ENCODE measurements around the gene JMJD4. TPM values are rescaled to one million over a fixed set of nuclear protein-coding genes. Genes with fewer than 3 reads are reported as not detected.

Gene JMJD4
- polyA plus RNA-seq, 3 donors: 7.9 to 11.2 (median 11.2) TPM

GRCh38 chr1:227776331-227776771 lies 41.2 kb upstream of the JMJD4 start:
- Histone ChIP-seq H3K79me2 (ENCODE audit: insufficient read depth, low read length) (no peaks in the 10 kb centered on the region), H3K9me3 (replicated peaks in 1 of 2; ENCODE audit: control insufficient read depth in 1 of 2, insufficient read depth in 1 of 2, low read length in 2 of 2) (no peaks in the 10 kb centered on the region), H4K20me1 (ENCODE audit: insufficient read depth, low read length) (no peaks in the 10 kb centered on the region), H3K36me3 (replicated peaks in 1 of 2; ENCODE audit: control insufficient read depth in 1 of 2, insufficient read depth in 2 of 2, low read length in 2 of 2) (peaks cover 14 to 20% of the 10 kb centered on the region in 2 donors), H3K9ac (ENCODE audit: insufficient read depth, low read length, poor library complexity, severe bottlenecking) (no peak overlapping the region), H3K27ac (ENCODE audit: low read depth in 1 of 2, low read length in 2 of 2) (no peak overlapping the region), H2AFZ (ENCODE audit: insufficient read depth, low read depth, low read length, poor library complexity, severe bottlenecking) (no peak overlapping the region), H3K27me3 (ENCODE audit: control insufficient read depth in 2 of 2, insufficient read depth in 2 of 2, low read length in 2 of 2) (no peaks in the 10 kb centered on the region), H3K4me3 (replicated peaks in 1 of 3; ENCODE audit: low read depth in 2 of 3, low read length in 3 of 3) (no peak overlapping the region), H3K4me2 (replicated peaks; ENCODE audit: extremely low read depth, low read length, poor library complexity, severe bottlenecking) (no peak overlapping the region), H3K4me1 (ENCODE audit: control insufficient read depth in 1 of 2, insufficient read depth in 2 of 2, low read length in 2 of 2) (no peaks in the 10 kb centered on the region)
- 90% methylated on average over 6 of the region's 7 CpGs for WGBS (ENCODE audit: insufficient coverage)
- Mint-ChIP-seq H3K27me3 (ENCODE audit: low read depth in 3 of 3) (no peaks in the 10 kb centered on the region), H3K4me1 (no peaks in the 10 kb centered on the region), H3K4me3 (no peak overlapping the region), H3K9me3 (no peaks in the 10 kb centered on the region), H3K36me3 (peaks cover 23 to 26% of the 10 kb centered on the region in 2 donors), H3K27ac (peak overlapping the region in 1 of 7 donors; percentile 76)
- intact Hi-C loops (cut with micrococcal nuclease): no loop called here
- TF ChIP-seq, protein P1, sequence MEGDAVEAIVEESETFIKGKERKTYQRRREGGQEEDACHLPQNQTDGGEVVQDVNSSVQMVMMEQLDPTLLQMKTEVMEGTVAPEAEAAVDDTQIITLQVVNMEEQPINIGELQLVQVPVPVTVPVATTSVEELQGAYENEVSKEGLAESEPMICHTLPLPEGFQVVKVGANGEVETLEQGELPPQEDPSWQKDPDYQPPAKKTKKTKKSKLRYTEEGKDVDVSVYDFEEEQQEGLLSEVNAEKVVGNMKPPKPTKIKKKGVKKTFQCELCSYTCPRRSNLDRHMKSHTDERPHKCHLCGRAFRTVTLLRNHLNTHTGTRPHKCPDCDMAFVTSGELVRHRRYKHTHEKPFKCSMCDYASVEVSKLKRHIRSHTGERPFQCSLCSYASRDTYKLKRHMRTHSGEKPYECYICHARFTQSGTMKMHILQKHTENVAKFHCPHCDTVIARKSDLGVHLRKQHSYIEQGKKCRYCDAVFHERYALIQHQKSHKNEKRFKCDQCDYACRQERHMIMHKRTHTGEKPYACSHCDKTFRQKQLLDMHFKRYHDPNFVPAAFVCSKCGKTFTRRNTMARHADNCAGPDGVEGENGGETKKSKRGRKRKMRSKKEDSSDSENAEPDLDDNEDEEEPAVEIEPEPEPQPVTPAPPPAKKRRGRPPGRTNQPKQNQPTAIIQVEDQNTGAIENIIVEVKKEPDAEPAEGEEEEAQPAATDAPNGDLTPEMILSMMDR (IDR thresholded peaks at IDR 0.05): no peak
- no peak for DNase-seq

DNA sequence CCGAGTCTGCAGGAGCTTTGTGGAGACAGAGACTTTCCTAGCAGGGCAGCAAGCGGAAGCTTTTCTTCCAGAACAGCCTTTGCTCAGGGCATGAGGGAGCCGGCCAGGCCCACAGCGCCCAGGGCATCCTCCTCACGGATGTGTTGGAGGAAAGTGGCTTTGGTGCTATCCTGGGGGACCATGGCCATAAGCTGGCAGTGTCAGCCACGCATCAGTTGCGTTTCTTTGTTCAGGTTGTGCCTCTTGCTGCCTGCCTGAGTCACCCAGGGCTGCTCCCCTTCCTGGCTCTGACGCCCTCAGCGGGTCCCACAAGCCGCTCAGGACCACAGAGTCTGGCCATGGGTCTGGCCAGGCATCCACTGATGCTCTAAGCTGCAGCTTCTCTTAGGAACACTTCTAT lies 40.7 kb upstream of the JMJD4 start:
- WGBS (ENCODE audit: insufficient coverage): 95% methylated on average over 9 of the region's 10 CpGs
- H3K27me3 Mint-ChIP-seq (ENCODE audit: low read depth in 3 of 3): no peaks in the 10 kb centered on the region
- Histone ChIP-seq H4K20me1 (ENCODE audit: insufficient read depth, low read length) (no peaks in the 10 kb centered on the region), H3K27me3 (ENCODE audit: control insufficient read depth in 2 of 2, insufficient read depth in 2 of 2, low read length in 2 of 2) (no peaks in the 10 kb centered on the region), H3K4me3 (replicated peaks in 1 of 3; ENCODE audit: low read depth in 2 of 3, low read length in 3 of 3) (no peak overlapping the region), H3K4me1 (ENCODE audit: control insufficient read depth in 1 of 2, insufficient read depth in 2 of 2, low read length in 2 of 2) (no peaks in the 10 kb centered on the region), H3K36me3 (replicated peaks in 1 of 2; ENCODE audit: control insufficient read depth in 1 of 2, insufficient read depth in 2 of 2, low read length in 2 of 2) (peaks cover 14 to 19% of the 10 kb centered on the region in 2 donors), H3K9ac (ENCODE audit: insufficient read depth, low read length, poor library complexity, severe bottlenecking) (no peak overlapping the region), H3K27ac (ENCODE audit: low read depth in 1 of 2, low read length in 2 of 2) (no peak overlapping the region), H3K9me3 (replicated peaks in 1 of 2; ENCODE audit: control insufficient read depth in 1 of 2, insufficient read depth in 1 of 2, low read length in 2 of 2) (no peaks in the 10 kb centered on the region), H3K79me2 (ENCODE audit: insufficient read depth, low read length) (no peaks in the 10 kb centered on the region), H2AFZ (ENCODE audit: insufficient read depth, low read depth, low read length, poor library complexity, severe bottlenecking) (no peak overlapping the region), H3K4me2 (replicated peaks; ENCODE audit: extremely low read depth, low read length, poor library complexity, severe bottlenecking) (no peak overlapping the region)
- no peak for DNase-seq
- peak overlapping the region in 1 of 7 donors; percentile 76 for H3K27ac Mint-ChIP-seq
- H3K4me3 Mint-ChIP-seq: no peak overlapping the region
- H3K36me3 Mint-ChIP-seq: peaks cover 24 to 26% of the 10 kb centered on the region in 2 donors
- TF ChIP-seq, protein P1 (IDR thresholded peaks at IDR 0.05): no peak
- no peaks in the 10 kb centered on the region for H3K4me1 Mint-ChIP-seq
- no peaks in the 10 kb centered on the region for H3K9me3 Mint-ChIP-seq
- intact Hi-C loops (cut with micrococcal nuclease): no loop called here

All from CD14-positive monocyte (primary cell).